Smooth muscle cell (in vitro differentiated cells): ENCODE data around the gene KRT9. TPM values are rescaled to one million over a fixed set of nuclear protein-coding genes. Genes with fewer than 3 reads are reported as not detected.

Experiments used
- DNase-seq: peaks from one replicate; lab custom pipeline; 2025; ENCODE audit not compliant: unreplicated experiment; lab: John Stamatoyannopoulos, UW
- H2AFZ ChIP-seq: fragments of 200-600 bp; sonication (generic); 2 replicates; pipeline ENCODE4 v1.6.0; 2016; ENCODE audit warnings: antibody characterized with exemption, low read depth, mild to moderate bottlenecking
- H3F3A ChIP-seq: fragments of 200-600 bp; sonication (generic); 2 replicates; pipeline ENCODE4 v1.6.0; 2017; ENCODE audit warnings: antibody characterized with exemption, low read depth
- H3K27ac ChIP-seq: fragments of 200-600 bp; sonication (generic); 2 replicates; pipeline ENCODE4 v1.5.1; 2016; ENCODE audit warnings: low read depth, mild to moderate bottlenecking
- H3K27me3 ChIP-seq: fragments of 200-600 bp; sonication (generic); 2 replicates; pipeline ENCODE4 v1.6.1; 2016; ENCODE audit warnings: low read depth, mild to moderate bottlenecking
- H3K36me3 ChIP-seq: fragments of 200-600 bp; sonication (generic); 2 replicates; pipeline ENCODE4 v1.5.1; 2016; ENCODE audit warnings: low read depth
- H3K4me1 ChIP-seq: fragments of 200-600 bp; sonication (generic); 2 replicates; pipeline ENCODE4 v1.5.1; 2016; ENCODE audit warnings: low read depth
- H3K4me2 ChIP-seq: fragments of 200-600 bp; sonication (generic); 2 replicates; pipeline ENCODE4 v1.6.0; 2016; ENCODE audit warnings: mild to moderate bottlenecking
- H3K4me3 ChIP-seq: fragments of 200-600 bp; sonication (generic); 2 replicates; pipeline ENCODE4 v1.5.1; 2016; ENCODE audit warnings: mild to moderate bottlenecking
- H3K79me2 ChIP-seq: fragments of 200-600 bp; sonication (generic); 2 replicates; pipeline ENCODE4 v1.6.0; 2016; ENCODE audit warnings: low read depth, mild to moderate bottlenecking
- H3K9ac ChIP-seq: fragments of 200-600 bp; sonication (generic); 2 replicates; pipeline ENCODE4 v1.6.0; 2016; ENCODE audit warnings: low read depth
- H3K9me3 ChIP-seq: fragments of 200-600 bp; sonication (generic); replicated peaks from 2 replicates; pipeline ENCODE4 v1.5.1; 2016; ENCODE audit warnings: low read depth
- H4K20me1 ChIP-seq: fragments of 200-600 bp; sonication (generic); 2 replicates; pipeline ENCODE4 v1.6.0; 2016; ENCODE audit warnings: low read depth
- WGBS: methylation state at CpG from one replicate; pipeline ENCODE4 v1.1.7; 2016; ENCODE audit warnings: low lambda C conversion rate; 5-methylcytosine and 5-hydroxymethylcytosine counted together
- polyA plus RNA-seq: library from polyadenylated mRNA; unstranded; fragments of >200 nt; fragmentation: Nextera tagmentation; extraction: Ambion mirVana; gene quantifications from 2 replicates; pipeline ENCODE4 v1.2.1, GENCODE V29; 2016
- total RNA-seq: library from RNA; depleted of rRNA; stranded (reverse); fragments of >200 nt; gene quantifications from 2 replicates; pipeline ENCODE4 v1.2.3, GENCODE V29; 2014
- TF ChIP-seq, protein P1 (sequence below): fragments of 200-600 bp; sonication (generic); IDR thresholded peaks from 2 replicates; pipeline ENCODE4 v1.5.1; 2017; ENCODE audit warnings: borderline replicate concordance, mild to moderate bottlenecking, antibody characterized with exemption; ENCODE audit not compliant: insufficient read depth, poor library complexity, severe bottlenecking

Gene KRT9
- total and polyA plus RNA-seq, 2 experiments from 2014 or later = 0.22 TPM; not detected in 1

DNA sequence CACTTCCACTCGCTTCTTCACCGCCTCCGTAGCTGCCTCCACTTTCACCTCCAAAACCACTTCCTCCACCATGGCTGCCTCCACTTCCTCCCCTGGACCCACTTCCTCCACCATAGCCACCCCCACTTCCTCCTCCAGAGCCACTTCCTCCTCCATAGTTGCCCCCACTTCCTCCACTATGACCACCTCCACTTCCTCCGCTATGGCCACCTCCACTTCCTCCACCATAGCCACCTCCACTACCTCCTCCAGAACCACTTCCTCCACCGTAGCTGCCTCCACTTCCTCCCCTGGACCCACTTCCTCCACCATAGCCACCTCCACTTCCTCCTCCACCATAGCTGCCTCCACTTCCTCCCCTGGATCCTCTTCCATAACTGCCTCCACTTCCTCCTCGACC, 4.5 kb downstream of the KRT9 start:
- DNase-seq = no peak
- Histone ChIP-seq H3K9me3 (no peaks in the 10 kb centered on the region), H3K9ac (no peak overlapping the region), H3K4me2 (no peak overlapping the region), H2AFZ (no peak overlapping the region), H3K27me3 (no peaks in the 10 kb centered on the region), H3F3A (no peaks in the 10 kb centered on the region), H3K79me2 (no peaks in the 10 kb centered on the region), H3K4me3 (no peak overlapping the region), H3K36me3 (no peaks in the 10 kb centered on the region), H3K4me1 (peaks cover 8% of the 10 kb centered on the region), H3K27ac (no peak overlapping the region), H4K20me1 (no peaks in the 10 kb centered on the region)
- 93% methylated on average over 6 of the region's 6 CpGs for WGBS
- TF ChIP-seq, protein P1, sequence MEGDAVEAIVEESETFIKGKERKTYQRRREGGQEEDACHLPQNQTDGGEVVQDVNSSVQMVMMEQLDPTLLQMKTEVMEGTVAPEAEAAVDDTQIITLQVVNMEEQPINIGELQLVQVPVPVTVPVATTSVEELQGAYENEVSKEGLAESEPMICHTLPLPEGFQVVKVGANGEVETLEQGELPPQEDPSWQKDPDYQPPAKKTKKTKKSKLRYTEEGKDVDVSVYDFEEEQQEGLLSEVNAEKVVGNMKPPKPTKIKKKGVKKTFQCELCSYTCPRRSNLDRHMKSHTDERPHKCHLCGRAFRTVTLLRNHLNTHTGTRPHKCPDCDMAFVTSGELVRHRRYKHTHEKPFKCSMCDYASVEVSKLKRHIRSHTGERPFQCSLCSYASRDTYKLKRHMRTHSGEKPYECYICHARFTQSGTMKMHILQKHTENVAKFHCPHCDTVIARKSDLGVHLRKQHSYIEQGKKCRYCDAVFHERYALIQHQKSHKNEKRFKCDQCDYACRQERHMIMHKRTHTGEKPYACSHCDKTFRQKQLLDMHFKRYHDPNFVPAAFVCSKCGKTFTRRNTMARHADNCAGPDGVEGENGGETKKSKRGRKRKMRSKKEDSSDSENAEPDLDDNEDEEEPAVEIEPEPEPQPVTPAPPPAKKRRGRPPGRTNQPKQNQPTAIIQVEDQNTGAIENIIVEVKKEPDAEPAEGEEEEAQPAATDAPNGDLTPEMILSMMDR = no peak

DNA sequence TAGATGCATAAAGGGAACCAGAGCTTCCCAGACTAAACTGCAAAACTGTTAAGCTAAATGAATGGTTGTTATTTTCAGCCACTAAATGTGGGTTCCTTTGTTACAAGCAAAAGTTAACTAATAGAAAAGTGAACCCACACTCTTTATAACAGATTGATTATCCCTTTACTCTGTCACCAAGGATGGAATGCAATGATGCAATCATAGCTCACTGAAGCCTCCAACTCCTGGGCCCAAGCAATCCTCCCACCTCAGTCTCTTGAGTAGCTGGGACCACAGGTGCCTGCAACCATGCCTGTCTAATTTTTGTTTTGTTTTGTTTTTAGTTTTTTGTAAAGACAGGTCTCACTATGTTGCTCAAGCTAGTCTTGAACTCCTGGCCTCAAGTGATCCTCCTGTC, 6.5 kb downstream of the KRT9 start:
- Histone ChIP-seq H3K9me3 (no peaks in the 10 kb centered on the region), H3K79me2 (no peaks in the 10 kb centered on the region), H3K36me3 (no peaks in the 10 kb centered on the region), H2AFZ (no peak overlapping the region), H3K4me1 (peaks cover 8% of the 10 kb centered on the region), H4K20me1 (no peaks in the 10 kb centered on the region), H3F3A (no peaks in the 10 kb centered on the region), H3K9ac (no peak overlapping the region), H3K4me3 (no peak overlapping the region), H3K27me3 (no peaks in the 10 kb centered on the region), H3K4me2 (no peak overlapping the region), H3K27ac (no peak overlapping the region)
- TF ChIP-seq, protein P1 = no peak
- DNase-seq = no peak

DNA sequence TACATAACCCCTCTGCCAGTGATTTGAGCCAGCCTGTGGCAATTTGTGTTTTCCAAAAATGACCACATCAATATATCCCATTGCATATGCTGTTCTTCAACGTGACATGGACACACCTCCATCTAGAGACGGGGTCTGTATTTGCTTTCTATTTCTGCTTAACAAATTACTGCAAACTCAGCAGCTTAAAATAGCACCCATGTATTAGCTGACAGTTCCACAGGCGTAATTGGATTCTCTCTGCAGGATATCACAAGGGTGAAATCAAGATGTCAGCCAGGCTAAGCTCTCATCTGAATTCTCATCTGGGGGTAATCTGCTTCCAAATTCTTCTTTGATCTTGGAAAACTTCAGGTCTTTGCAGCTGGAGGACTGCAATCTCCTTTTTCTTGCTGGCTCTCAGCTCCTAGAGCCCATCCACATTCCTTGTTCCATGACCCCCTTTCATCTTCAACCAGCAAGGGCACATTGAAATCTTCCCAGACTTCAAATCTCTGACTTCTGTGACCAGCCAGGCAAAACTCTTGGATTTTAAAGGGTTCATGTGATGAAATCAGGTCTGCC, 8.2 kb downstream of the KRT9 start:
- no peak for DNase-seq
- Histone ChIP-seq H3K9ac (no peak overlapping the region), H3K27ac (no peak overlapping the region), H3K9me3 (no peaks in the 10 kb centered on the region), H3F3A (no peaks in the 10 kb centered on the region), H4K20me1 (no peaks in the 10 kb centered on the region), H3K4me3 (no peak overlapping the region), H3K4me2 (no peak overlapping the region), H2AFZ (no peak overlapping the region), H3K79me2 (no peaks in the 10 kb centered on the region), H3K4me1 (peaks cover 8% of the 10 kb centered on the region), H3K27me3 (no peaks in the 10 kb centered on the region), H3K36me3 (no peaks in the 10 kb centered on the region)
- WGBS = 63% methylated on average over 3 of the region's 3 CpGs
- TF ChIP-seq, protein P1 = no peak

- no peak for DNase-seq
- Histone ChIP-seq H2AFZ (no peak overlapping the region), H4K20me1 (no peaks in the 10 kb centered on the region), H3K9me3 (no peaks in the 10 kb centered on the region), H3K27ac (no peak overlapping the region), H3K9ac (no peak overlapping the region), H3K36me3 (no peaks in the 10 kb centered on the region), H3K4me2 (no peak overlapping the region), H3F3A (no peaks in the 10 kb centered on the region), H3K4me3 (no peak overlapping the region), H3K4me1 (peaks cover 8% of the 10 kb centered on the region), H3K27me3 (no peaks in the 10 kb centered on the region), H3K79me2 (no peaks in the 10 kb centered on the region)
- WGBS = 93% methylated on average over 6 of the region's 6 CpGs
- TF ChIP-seq, protein P1 = no peak
These were observed 10.3 kb downstream of the KRT9 start for GRCh38 chr17:41561554-41561953.
